Measurements from ENCODE around the gene FUT3.

DNA sequence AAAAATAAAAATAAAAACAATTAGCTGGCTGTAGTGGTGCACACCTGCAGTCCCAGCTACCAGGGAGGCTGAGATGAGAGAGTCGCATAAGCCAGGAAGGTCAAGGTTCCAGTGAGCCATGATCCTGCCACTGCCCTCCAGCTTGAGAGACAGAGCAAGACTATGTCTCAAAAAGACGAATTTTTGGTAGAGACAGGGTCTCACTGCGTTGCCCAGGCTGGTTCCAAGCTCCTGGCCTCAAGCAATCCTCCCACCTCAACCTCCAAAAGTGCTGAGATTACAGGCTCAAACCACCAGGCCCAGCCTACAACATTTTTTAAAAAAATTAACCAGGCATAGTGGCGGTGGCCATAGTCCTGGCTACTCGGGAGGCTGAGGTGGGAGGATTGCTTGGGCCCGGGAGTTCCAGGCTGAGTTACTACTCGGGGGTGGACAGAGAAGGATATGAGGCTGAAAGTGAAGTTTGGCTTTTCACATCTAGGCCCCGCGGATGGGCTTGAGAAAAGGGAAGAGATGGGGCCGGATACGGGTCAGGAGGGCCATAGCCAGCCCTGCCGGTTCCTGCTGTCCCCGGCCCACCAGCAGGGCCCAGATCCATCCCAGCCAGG, 42.2 kb upstream of the FUT3 start:
- TF ChIP-seq, protein P1, sequence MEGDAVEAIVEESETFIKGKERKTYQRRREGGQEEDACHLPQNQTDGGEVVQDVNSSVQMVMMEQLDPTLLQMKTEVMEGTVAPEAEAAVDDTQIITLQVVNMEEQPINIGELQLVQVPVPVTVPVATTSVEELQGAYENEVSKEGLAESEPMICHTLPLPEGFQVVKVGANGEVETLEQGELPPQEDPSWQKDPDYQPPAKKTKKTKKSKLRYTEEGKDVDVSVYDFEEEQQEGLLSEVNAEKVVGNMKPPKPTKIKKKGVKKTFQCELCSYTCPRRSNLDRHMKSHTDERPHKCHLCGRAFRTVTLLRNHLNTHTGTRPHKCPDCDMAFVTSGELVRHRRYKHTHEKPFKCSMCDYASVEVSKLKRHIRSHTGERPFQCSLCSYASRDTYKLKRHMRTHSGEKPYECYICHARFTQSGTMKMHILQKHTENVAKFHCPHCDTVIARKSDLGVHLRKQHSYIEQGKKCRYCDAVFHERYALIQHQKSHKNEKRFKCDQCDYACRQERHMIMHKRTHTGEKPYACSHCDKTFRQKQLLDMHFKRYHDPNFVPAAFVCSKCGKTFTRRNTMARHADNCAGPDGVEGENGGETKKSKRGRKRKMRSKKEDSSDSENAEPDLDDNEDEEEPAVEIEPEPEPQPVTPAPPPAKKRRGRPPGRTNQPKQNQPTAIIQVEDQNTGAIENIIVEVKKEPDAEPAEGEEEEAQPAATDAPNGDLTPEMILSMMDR (IDR thresholded peaks at IDR 0.05; ENCODE audit: insufficient read depth, low read depth, low read length) = no peak
- no peak for TF ChIP-seq EZH2 (IDR thresholded peaks at IDR 0.05; ENCODE audit: insufficient read depth, low read length)
